Activated T-helper 17 cell treated with anti-CD3 and anti-CD28 coated beads, Interleukin-2, amount 50 U/mL, for 72 hours (primary cell): ENCODE results near the gene STBD1. TPM values are rescaled to one million over a fixed set of nuclear protein-coding genes. Genes with fewer than 3 reads are reported as not detected.

Experiments used
- ATAC-seq: fragments of 150-1000 bp; cut with Tn5 transposase; replicated peaks from 2 replicates; pipeline ENCODE4 v1.10.0; 2021; ENCODE audit warnings: mild to moderate bottlenecking, moderate library complexity
- H3K27ac Mint-ChIP-seq: one replicate; pipeline ENCODE4 v1.8.0; 2022; ENCODE audit warnings: mixed read lengths
- H3K27me3 Mint-ChIP-seq: one replicate; pipeline ENCODE4 v1.8.0; 2022; ENCODE audit warnings: mixed read lengths
- H3K36me3 Mint-ChIP-seq: one replicate; pipeline ENCODE4 v1.8.0; 2022; ENCODE audit warnings: low read depth, mild to moderate bottlenecking, mixed read lengths
- H3K4me1 Mint-ChIP-seq: one replicate; pipeline ENCODE4 v1.8.0; 2022; ENCODE audit warnings: mixed read lengths
- H3K4me3 Mint-ChIP-seq: one replicate; pipeline ENCODE4 v1.8.0; 2022; ENCODE audit warnings: mild to moderate bottlenecking, mixed read lengths
- H3K9me3 Mint-ChIP-seq: one replicate; pipeline ENCODE4 v1.8.0; 2022; ENCODE audit warnings: mixed read lengths
- total RNA-seq, 2 donors: library from RNA; stranded (reverse); gene quantifications; one replicate each; pipeline ENCODE4 v1.2.3, GENCODE V29; 2022

The STBD1 gene
- 1 to 10 TPM; 1.0 to 1.8 TPM for total RNA-seq

DNA sequence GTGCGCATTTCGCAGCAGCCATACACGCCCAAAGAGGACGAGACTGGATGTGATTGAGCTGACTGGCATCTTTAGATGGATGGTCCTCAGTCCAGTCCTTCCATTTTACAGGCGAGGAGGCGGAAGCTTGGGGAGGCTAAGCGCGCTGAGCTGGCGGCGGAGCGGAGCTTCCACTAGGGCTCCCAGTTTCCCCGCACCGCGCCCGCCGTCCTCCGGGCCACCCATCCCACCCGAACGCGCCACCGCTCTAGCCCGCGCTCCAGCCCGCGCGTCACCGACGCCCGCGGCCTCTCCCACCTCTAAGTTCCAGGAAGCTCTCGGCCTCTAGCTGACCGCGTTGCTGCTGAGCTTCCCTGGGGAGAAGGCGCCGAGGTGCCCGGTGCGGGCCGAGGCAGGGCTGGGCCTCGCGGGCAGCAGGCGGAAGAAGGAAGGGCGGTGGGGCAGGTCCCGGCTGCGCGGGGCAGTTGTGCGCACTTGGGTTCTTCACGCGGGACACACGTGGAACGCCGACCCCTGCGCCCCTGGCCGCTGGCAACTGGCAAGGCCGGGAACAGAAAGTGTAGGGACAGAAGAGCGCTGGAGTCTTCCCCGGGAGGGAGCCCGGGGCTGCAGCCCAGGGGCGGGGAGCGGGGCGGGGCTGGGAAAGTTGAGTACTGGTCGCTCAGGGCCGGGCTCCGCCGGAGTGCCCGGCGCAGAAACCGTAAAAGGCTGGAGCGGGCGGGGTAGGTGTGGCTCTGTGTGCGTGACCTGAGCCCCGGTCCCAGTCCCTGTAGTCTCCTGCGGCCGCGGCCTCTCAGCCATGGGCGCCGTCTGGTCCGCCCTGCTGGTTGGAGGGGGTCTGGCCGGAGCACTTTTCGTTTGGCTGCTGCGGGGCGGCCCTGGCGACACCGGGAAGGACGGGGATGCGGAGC, at the start of gene STBD1:
Gene STBD1, plus strand, starts transcription at position 763 of the 911 bp plus-strand sequence. Its CDS starts 37 bp downstream, at position 800.
- ATAC-seq = peak; percentile 48
- Mint-ChIP-seq H3K27ac (peak within 1 kb of the TSS; percentile 35), H3K4me1 (peaks cover 20% of the 10 kb centered on the region), H3K4me3 (peak within 1 kb of the TSS; percentile 64), H3K27me3 (peaks cover 4% of the 10 kb centered on the region), H3K36me3 (no peaks in the 10 kb centered on the region), H3K9me3 (no peaks in the 10 kb centered on the region)

DNA sequence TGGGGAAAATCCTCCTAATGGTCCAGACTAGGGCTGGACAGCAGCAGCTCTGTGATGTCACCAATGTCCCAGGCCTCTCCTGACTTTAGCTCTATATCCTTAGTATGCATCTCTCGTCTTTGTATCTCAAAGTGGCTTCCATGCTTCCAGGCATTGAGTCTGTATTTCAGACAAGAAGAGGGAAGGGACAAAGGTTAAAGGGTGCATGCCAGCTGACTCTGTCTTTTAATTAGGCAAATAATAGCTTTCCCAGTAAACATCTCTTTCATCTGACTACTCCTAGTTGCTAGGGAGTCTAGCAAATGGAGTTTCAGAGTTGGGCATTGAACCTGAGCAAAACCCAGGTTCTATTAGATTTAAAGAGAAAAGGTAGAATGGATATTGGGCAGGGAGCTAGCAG, 49.6 kb upstream of the STBD1 start:
- ATAC-seq = no peak
- Mint-ChIP-seq H3K4me1 (no peaks in the 10 kb centered on the region), H3K36me3 (no peaks in the 10 kb centered on the region), H3K4me3 (no peak overlapping the region), H3K27ac (no peak overlapping the region), H3K27me3 (peaks cover 55% of the 10 kb centered on the region), H3K9me3 (no peaks in the 10 kb centered on the region)

DNA sequence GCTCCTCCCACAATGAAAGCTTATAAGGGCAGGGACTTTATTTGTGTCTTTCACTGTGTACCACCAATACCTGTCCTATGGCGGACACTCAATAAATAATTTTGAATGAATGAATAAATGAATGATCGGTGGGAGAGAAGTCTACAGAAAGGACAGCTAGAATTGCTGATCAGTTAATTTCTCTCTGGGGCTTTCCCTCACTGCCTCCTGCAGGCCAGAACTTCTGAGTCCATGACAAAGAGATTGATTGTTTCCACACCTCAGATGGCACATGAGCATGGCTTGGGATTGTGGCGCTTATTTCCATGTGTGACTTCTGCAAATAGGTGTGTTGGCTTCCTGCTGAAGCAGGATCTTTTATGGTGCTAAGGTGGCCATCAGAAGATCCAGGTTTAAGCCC, 48.7 kb upstream of the STBD1 start:
- no peaks in the 10 kb centered on the region for H3K9me3 Mint-ChIP-seq
- H3K27ac Mint-ChIP-seq = no peak overlapping the region
- peaks cover 46% of the 10 kb centered on the region for H3K27me3 Mint-ChIP-seq

DNA sequence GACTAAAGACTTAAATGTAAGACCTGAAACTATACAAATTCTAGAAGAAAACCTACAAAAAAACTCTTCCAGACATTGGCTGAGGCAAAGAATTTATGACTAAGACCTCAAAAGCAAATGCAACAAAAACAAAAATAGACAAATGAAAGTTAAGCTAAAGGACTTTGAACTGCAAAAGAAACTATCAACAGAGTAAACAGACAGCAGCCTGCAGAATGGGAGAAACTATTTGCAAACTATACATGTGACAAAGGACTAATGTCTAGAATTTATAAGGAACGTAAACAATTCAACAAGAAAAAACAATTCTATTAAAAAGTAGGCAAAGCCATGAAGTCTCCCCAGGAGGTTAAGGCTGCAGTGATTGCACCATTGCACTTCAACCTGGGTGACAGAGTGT, 46.0 kb upstream of the STBD1 start:
- H3K9me3 Mint-ChIP-seq = no peaks in the 10 kb centered on the region
- no peak overlapping the region for H3K27ac Mint-ChIP-seq
- H3K36me3 Mint-ChIP-seq = no peaks in the 10 kb centered on the region
- H3K4me1 Mint-ChIP-seq = no peaks in the 10 kb centered on the region
- no peak for ATAC-seq
- no peak overlapping the region for H3K4me3 Mint-ChIP-seq
- peaks cover 20% of the 10 kb centered on the region for H3K27me3 Mint-ChIP-seq

More for the DNA sequence above, 48.7 kb upstream of the STBD1 start:
- Mint-ChIP-seq H3K4me3 (no peak overlapping the region), H3K36me3 (no peaks in the 10 kb centered on the region), H3K4me1 (no peaks in the 10 kb centered on the region)
- no peak for ATAC-seq

DNA sequence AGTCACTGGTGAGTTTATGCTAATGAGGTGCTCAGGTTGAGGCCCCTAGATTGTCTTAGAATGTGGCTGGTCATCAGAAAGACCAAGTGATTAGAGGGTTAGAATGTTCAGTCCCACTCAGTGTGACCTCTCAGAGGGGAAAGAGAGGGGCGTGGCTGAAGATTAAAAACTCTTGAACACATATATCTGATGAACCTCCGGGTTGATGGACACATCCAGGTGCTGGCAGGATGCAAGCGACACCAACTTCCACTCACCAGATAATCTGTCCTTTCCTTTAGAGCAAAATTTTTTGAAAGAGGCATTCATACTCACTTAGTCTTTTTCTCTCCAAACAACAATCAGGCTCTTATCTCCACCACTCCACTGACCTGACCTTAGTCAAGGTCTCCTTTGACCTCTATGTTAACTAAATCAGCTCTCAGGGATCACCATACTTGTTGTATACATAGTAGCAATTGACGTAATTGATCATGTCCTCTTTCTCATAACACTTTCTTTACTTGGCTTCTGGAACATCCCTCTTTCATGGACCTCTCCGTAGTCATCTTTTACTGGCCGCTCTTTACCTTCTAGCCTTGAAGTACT, 40.8 kb upstream of the STBD1 start:
- H3K27me3 Mint-ChIP-seq = peaks cover under 1% of the 10 kb centered on the region
- H3K4me1 Mint-ChIP-seq = no peaks in the 10 kb centered on the region
- H3K9me3 Mint-ChIP-seq = no peaks in the 10 kb centered on the region
- ATAC-seq = no peak
- H3K36me3 Mint-ChIP-seq = no peaks in the 10 kb centered on the region
- no peak overlapping the region for H3K27ac Mint-ChIP-seq
- H3K4me3 Mint-ChIP-seq = no peak overlapping the region

DNA sequence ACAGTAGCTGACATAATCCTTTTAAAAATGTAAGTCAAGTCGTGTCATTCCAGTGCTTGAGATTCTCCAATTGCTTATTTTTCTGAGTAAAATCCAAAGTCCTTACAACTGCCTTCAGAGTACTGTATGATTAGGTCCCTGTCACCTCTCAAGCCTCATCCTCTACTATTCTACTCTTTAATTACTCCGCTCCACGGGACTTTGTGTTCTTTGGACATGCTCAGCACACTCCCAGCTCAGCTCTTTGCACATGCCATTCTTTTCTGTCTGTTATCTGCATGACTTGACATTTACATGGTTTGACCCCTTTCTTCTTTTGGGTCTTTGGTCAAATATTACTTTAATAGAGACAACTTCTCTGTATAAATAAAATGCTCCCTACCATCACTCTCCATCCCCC, 39.9 kb upstream of the STBD1 start:
- no peaks in the 10 kb centered on the region for H3K27me3 Mint-ChIP-seq
- ATAC-seq = no peak
- H3K4me3 Mint-ChIP-seq = no peak overlapping the region
- no peaks in the 10 kb centered on the region for H3K36me3 Mint-ChIP-seq
- H3K4me1 Mint-ChIP-seq = no peaks in the 10 kb centered on the region
- no peaks in the 10 kb centered on the region for H3K9me3 Mint-ChIP-seq
- H3K27ac Mint-ChIP-seq = no peak overlapping the region

DNA sequence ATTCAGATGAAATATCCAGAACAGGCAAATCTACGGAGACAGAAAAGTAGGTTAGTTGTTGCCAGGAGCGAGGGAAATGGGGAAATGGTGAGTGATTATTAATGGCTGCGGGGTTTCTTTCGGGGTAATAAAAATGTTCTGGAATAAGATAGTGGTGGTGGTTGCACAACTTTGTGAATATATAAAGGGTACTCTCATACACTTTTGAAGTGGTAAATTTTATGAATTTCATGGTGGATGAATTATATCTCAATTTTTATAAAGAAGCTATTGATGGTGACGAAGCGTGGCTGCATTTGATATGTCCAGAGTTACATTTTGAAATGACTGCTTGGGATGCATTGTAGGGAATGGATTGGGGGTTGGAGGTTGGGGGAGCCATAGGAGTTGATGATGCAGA, 38.7 kb upstream of the STBD1 start:
- no peak overlapping the region for H3K27ac Mint-ChIP-seq
- no peaks in the 10 kb centered on the region for H3K4me1 Mint-ChIP-seq
- no peak overlapping the region for H3K4me3 Mint-ChIP-seq
- no peaks in the 10 kb centered on the region for H3K36me3 Mint-ChIP-seq
- H3K9me3 Mint-ChIP-seq = no peaks in the 10 kb centered on the region
- no peak for ATAC-seq
- H3K27me3 Mint-ChIP-seq = no peaks in the 10 kb centered on the region

DNA sequence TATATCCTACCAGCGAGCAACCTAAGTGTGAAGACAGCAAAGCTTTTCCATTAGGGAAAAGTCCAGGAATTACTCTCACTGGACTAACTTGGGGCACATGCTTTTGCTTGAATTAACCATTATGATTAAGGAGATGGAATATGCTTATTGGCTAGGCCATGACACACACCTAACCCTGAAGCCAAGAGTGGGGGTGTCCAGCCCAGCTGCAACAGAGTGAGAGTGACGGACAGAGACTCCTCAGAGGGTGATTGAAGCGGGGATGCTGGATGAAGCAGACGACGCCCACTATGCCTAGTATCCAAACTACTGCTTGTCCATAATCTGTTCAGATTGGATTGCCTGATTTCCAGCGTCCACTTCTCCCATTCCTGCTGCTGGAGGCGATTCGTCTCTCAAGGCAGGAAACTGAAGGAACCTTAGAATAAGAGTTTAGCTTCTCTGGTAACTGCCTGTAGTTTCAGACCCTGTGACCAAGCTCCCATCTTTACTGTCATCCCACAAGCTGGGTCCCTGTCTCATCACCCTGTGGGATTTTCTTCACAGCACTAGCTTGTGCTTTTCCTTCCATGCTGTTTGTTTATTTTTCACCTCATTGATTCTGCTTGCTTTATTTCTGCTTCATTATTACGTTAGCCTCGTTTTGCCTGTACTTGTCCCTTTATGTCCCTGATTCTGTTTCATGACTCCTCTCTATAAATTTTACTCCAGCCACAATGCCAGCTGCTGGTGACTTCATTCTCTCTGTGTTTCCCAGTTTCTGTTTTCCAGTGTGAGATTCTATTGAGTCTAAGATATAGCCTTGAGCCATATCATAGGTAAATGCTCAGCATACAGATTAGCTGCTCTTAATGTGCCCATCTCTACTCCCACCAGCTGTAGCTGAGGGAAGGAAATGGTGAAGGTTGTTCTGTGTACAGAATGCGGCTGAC, 36.0 kb upstream of the STBD1 start:
- no peak for ATAC-seq
- H3K27me3 Mint-ChIP-seq = peaks cover 20% of the 10 kb centered on the region
- no peaks in the 10 kb centered on the region for H3K36me3 Mint-ChIP-seq
- no peaks in the 10 kb centered on the region for H3K4me1 Mint-ChIP-seq
- no peaks in the 10 kb centered on the region for H3K9me3 Mint-ChIP-seq
- H3K4me3 Mint-ChIP-seq = no peak overlapping the region
- H3K27ac Mint-ChIP-seq = no peak overlapping the region

DNA sequence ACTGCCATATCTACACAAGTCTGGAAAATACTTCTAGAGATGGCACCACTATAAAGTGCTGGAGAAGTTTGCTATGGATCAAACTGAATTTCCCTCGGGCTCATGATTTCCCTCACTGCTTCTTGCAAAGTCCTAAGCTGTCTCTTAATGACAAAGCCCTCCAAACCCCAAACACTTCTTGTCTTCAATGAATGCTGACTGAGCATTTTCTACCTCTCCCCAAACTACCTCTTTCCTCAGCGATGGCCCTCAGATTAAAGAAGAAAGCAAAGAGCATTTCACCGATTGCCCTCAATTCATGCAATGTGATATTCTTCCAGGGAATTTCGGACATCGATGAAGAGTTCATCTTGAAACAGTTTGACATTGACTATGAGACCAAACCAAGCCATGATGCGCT, 35.3 kb upstream of the STBD1 start:
- Mint-ChIP-seq H3K36me3 (no peaks in the 10 kb centered on the region), H3K27ac (no peak overlapping the region), H3K4me3 (no peak overlapping the region), H3K9me3 (no peaks in the 10 kb centered on the region), H3K27me3 (peaks cover 27% of the 10 kb centered on the region), H3K4me1 (no peaks in the 10 kb centered on the region)
- ATAC-seq = no peak

DNA sequence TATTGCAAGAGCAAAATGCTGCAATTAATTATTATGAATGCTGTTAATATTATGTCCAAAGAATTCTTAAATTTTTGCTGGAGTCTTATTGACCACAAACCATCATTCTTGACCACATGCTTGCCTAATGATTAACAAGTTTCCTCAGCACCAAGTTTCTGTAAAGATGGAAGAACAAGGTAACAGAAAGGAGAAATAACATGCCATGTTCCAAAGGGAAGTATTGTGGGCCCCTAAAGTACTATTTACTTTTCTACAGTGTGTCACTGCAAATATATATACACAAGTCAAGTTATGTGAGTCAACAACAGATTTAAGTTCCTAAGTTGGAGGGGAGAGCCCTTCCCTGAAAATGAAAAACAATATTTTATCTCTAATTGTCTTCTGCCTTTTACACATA, 34.5 kb upstream of the STBD1 start:
- Mint-ChIP-seq H3K4me1 (no peaks in the 10 kb centered on the region), H3K36me3 (no peaks in the 10 kb centered on the region), H3K9me3 (no peaks in the 10 kb centered on the region), H3K27me3 (peaks cover 31% of the 10 kb centered on the region), H3K4me3 (no peak overlapping the region), H3K27ac (no peak overlapping the region)
- no peak for ATAC-seq

DNA sequence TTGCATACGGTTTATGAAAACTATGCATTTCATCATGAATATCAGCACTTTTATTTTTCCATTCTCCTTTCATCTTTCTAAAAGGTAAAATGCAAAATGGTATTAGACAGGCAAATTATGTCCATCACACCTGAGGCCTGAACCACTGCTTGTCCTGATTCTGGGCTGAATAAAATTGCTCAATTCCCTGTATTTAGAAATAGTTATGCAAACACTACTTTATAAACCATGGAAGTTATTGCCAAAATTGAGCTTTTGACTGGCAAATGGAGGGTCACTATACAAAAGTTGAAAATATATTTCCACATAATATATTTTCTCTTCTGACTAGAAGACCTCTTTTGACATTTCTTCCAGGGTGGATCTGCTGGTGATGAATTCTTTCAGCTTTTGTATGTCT, 34.0 kb upstream of the STBD1 start:
- ATAC-seq = no peak
- H3K27ac Mint-ChIP-seq = no peak overlapping the region
- H3K4me1 Mint-ChIP-seq = no peaks in the 10 kb centered on the region
- no peaks in the 10 kb centered on the region for H3K9me3 Mint-ChIP-seq
- no peaks in the 10 kb centered on the region for H3K36me3 Mint-ChIP-seq
- peaks cover 31% of the 10 kb centered on the region for H3K27me3 Mint-ChIP-seq
- no peak overlapping the region for H3K4me3 Mint-ChIP-seq

DNA sequence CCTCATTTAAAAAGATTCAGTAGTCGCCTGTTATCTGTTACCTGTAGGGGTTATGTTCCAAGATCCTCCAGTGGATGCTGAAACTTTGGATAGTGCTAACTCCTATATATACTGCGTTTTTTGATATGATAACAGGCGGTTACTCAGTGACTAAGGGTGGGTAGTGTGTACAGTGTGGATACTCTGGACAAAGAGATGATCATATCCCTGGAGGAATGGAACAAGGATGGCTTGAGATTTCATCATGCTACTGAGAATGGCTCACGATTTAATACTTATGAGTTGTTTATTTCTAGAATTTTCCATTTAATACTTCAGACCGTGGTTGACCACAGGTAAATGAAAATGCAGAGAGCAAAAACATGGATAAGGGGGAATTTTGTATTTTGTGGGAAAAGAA, 33.5 kb upstream of the STBD1 start:
- ATAC-seq = no peak
- H3K27me3 Mint-ChIP-seq = peaks cover 31% of the 10 kb centered on the region

DNA sequence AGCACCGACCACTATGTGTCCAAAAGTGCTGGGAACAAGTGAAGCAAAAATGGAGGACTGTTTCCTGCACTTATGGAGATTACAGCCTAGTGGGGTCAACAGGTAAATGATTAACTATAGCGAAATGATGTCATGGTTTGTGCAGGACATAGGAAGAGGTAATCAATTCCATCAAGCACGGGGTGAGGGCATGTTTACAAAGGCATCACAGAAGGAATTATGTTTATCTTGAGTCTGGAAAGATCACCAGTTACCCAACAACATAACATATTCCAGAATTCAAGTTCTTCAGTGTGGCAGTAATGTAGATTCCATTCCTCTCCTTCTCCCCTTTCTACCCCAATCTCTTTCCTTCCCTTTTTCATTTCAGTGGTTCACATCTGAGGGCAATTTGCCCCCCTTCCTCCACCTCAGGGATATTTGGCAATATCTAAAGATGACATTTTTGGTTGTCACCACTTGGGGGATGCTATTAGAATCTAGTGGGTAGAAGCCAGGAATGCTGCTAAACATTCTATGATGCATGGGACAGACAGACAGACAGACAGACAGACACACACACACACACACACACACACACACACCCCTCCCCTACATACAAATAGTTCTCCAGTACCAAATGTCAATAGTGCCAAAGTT, 30.9 kb upstream of the STBD1 start:
- Mint-ChIP-seq H3K27ac (no peak overlapping the region), H3K27me3 (peaks cover 31% of the 10 kb centered on the region), H3K36me3 (no peaks in the 10 kb centered on the region), H3K4me1 (no peaks in the 10 kb centered on the region), H3K9me3 (no peaks in the 10 kb centered on the region), H3K4me3 (no peak overlapping the region)
- no peak for ATAC-seq

More for the DNA sequence above, 33.5 kb upstream of the STBD1 start:
- H3K4me3 Mint-ChIP-seq = no peak overlapping the region
- H3K4me1 Mint-ChIP-seq = no peaks in the 10 kb centered on the region
- no peaks in the 10 kb centered on the region for H3K9me3 Mint-ChIP-seq
- H3K27ac Mint-ChIP-seq = no peak overlapping the region
- no peaks in the 10 kb centered on the region for H3K36me3 Mint-ChIP-seq

DNA sequence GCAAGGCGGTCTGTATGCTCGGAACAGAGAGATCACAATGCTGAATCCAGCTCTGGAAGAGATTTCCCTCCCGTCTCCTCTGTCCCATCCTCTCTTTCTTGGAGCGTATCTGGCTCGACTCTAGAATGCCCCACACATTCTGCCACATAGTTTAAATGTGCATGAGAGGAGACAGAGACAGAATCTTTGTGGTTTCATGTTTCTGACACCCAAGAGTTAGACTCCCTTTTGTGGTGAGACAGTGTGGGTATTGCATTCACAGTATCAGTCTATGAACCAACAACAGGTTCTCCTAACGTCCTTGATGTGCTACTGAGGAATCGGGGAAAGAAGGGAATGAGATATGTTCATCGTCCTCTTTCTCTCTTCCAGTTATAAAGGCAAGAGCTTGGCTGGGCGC, 29.7 kb upstream of the STBD1 start:
- Mint-ChIP-seq H3K4me3 (no peak overlapping the region), H3K27me3 (peaks cover 31% of the 10 kb centered on the region), H3K9me3 (no peaks in the 10 kb centered on the region), H3K36me3 (no peaks in the 10 kb centered on the region), H3K4me1 (no peaks in the 10 kb centered on the region), H3K27ac (no peak overlapping the region)
- ATAC-seq = no peak
